Sigmoid colon (tissue), 3 donors: Measurements from ENCODE around the gene ZNF407.

Experiments
- POLR2A ChIP-seq, 2 donors: fragments of 450-650 bp; IDR thresholded peaks; one replicate each; pipeline ENCODE4 v1.6.1; 2016; ENCODE audit warnings: antibody characterized with exemption in 2 of 2, mild to moderate bottlenecking in 2 of 2, moderate library complexity in 2 of 2
- TF ChIP-seq, protein P1 (sequence below), 4 experiments: fragments of 450-650 bp in 3 of 4; fragments of 200-600 bp in 1 of 4; IDR thresholded peaks; one replicate each; pipeline ENCODE4 v1.5.1; 2016 to 2019; ENCODE audit warnings: antibody characterized with exemption in 4 of 4, mild to moderate bottlenecking in 3 of 4, moderate library complexity in 2 of 4

DNA sequence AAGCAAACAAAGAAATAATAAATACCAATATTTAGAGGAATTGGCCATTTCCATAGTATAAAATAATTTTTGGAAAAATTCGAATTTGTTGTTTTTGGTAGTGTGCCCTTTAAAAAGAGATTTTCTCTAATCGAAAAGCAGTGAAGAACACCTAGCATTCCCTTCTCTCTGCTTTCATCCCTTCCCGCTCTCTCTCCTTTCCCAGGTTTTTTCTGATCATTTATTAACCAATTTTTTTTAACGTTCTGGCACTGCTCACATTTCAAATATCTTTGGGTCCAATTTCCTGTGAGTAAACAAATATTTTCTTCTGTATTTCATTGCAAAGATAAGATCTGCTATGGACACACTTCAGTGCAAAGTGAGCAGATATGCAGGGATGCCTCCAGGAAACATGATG, 101.2 kb downstream of the ZNF407 start:
- no peak for TF ChIP-seq POLR2A (IDR thresholded peaks at IDR 0.05)
- TF ChIP-seq, protein P1, sequence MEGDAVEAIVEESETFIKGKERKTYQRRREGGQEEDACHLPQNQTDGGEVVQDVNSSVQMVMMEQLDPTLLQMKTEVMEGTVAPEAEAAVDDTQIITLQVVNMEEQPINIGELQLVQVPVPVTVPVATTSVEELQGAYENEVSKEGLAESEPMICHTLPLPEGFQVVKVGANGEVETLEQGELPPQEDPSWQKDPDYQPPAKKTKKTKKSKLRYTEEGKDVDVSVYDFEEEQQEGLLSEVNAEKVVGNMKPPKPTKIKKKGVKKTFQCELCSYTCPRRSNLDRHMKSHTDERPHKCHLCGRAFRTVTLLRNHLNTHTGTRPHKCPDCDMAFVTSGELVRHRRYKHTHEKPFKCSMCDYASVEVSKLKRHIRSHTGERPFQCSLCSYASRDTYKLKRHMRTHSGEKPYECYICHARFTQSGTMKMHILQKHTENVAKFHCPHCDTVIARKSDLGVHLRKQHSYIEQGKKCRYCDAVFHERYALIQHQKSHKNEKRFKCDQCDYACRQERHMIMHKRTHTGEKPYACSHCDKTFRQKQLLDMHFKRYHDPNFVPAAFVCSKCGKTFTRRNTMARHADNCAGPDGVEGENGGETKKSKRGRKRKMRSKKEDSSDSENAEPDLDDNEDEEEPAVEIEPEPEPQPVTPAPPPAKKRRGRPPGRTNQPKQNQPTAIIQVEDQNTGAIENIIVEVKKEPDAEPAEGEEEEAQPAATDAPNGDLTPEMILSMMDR (IDR thresholded peaks at IDR 0.05): no peak
